GM12878 (cell line): ENCODE data around the gene DPY19L3.

Experiments used
- BMI1 ChIP-seq: fragments of 450-650 bp; IDR thresholded peaks from 2 replicates; pipeline ENCODE4 v1.6.1; 2016; ENCODE audit warnings: mild to moderate bottlenecking, moderate library complexity, borderline replicate concordance
- CBX3 ChIP-seq: fragments of 200-600 bp; sonication (generic); IDR thresholded peaks from 2 replicates; pipeline ENCODE4 v1.6.1; 2016; ENCODE audit warnings: low read depth, borderline replicate concordance
- CHD2 ChIP-seq: IDR thresholded peaks from 2 replicates; pipeline ENCODE4 v1.6.1; 2011; ENCODE audit warnings: low read depth, low read length, improper control_type of control experiment, borderline replicate concordance
- CTCF ChIP-seq, 3 experiments: IDR thresholded peaks in 2 of 3; conservative IDR thresholded peaks in 1 of 3; 2 replicates each; pipeline ENCODE4 v1.5.1; 2011; ENCODE audit warnings: low read depth in 3 of 3, low read length in 3 of 3, mild to moderate bottlenecking in 3 of 3, control low read depth in 2 of 3, moderate library complexity in 2 of 3, inconsistent platforms in 1 of 3, mixed read lengths in 1 of 3; ENCODE audit not compliant: control insufficient read depth in 2 of 3, insufficient read depth in 1 of 3; ENCODE audit errors: extremely low read depth in 1 of 3
- FOXK2 ChIP-seq: fragments of 450-650 bp; IDR thresholded peaks from 2 replicates; pipeline ENCODE4 v1.6.1; 2017; ENCODE audit warnings: mild to moderate bottlenecking, moderate library complexity
- ZNF274 ChIP-seq: IDR thresholded peaks from one replicate; pipeline ENCODE4 v1.8.0; 2011; ENCODE audit not compliant: insufficient read length, insufficient read depth

- TF ChIP-seq CBX3 (no peak), BMI1 (no peak), FOXK2 (no peak), CHD2 (no peak), ZNF274 (no peak), CTCF (IDR thresholded peaks at IDR 0.05 in 2 of 3, conservative IDR thresholded peaks at IDR 0.05 in 1 of 3; ENCODE audit: control insufficient read depth in 2 of 3, extremely low read depth in 1 of 3, insufficient read depth in 1 of 3, low read depth in 3 of 3, low read length in 3 of 3) (no peak)
These were observed 42.5 kb downstream of the DPY19L3 start for GRCh38 chr19:32448026-32448425.
